Esophagus squamous epithelium (tissue), 5 donors: ENCODE results near the gene FZR1. TPM values are rescaled to one million over a fixed set of nuclear protein-coding genes. Genes with fewer than 3 reads are reported as not detected.

Experiments used
- DNase-seq: peaks from one replicate; lab custom pipeline; 2025; lab: John Stamatoyannopoulos, UW
- H3K27ac ChIP-seq, 4 donors: fragments of 200-600 bp; sonication (generic); one replicate each; pipeline ENCODE4 v1.5.1; 2016 to 2019; ENCODE audit warnings: mild to moderate bottlenecking in 1 of 4
- H3K27me3 ChIP-seq, 4 donors: fragments of 200-600 bp; sonication (generic); 1 replicate in 3 of 4; 2 replicates in 1 of 4; pipeline versions ENCODE4 v1.5.1 to v1.6.0; 2017 to 2021; ENCODE audit warnings: antibody characterized with exemption in 1 of 4
- H3K36me3 ChIP-seq, 3 donors: fragments of 200-600 bp; sonication (generic); one replicate each; pipeline ENCODE4 v1.5.1; 2016 to 2019
- H3K4me1 ChIP-seq, 3 donors: fragments of 200-600 bp; sonication (generic); one replicate each; pipeline ENCODE4 v1.5.1; 2017 to 2019
- H3K4me3 ChIP-seq, 4 donors: fragments of 200-600 bp; sonication (generic); 1 replicate in 3 of 4; 2 replicates in 1 of 4; pipeline ENCODE4 v1.5.1; 2016 to 2019; ENCODE audit warnings: mild to moderate bottlenecking in 2 of 4, moderate library complexity in 1 of 4
- H3K9me3 ChIP-seq, 3 donors: fragments of 200-600 bp; sonication (generic); one replicate each; pipeline ENCODE4 v1.5.1; 2016 to 2019
- POLR2A ChIP-seq, 4 donors: fragments of 450-650 bp; IDR thresholded peaks; one replicate each; pipeline ENCODE4 v1.6.1; 2017; ENCODE audit warnings: antibody characterized with exemption in 4 of 4, mild to moderate bottlenecking in 4 of 4, moderate library complexity in 3 of 4
- WGBS, 2 donors: methylation state at CpG; one replicate each; pipeline ENCODE4 v1.1.5; 2018; 5-methylcytosine and 5-hydroxymethylcytosine counted together
- intact Hi-C: fragments of 100-400 bp; cut with DNase I; formaldehyde crosslinking; loops from one replicate; pipeline ENCODE4 v1.15.0; 2022
- total RNA-seq, 4 donors: library from RNA; depleted of rRNA; stranded (reverse); fragments of >200 nt; gene quantifications; one replicate each; pipeline ENCODE4 v1.1.0, GENCODE V29; 2016
- TF ChIP-seq, protein P1 (sequence below), 6 experiments: fragments of 450-650 bp in 4 of 6; fragments of 200-600 bp in 2 of 6; sonication (generic) in 2 of 6; IDR thresholded peaks; one replicate each; pipeline ENCODE4 v1.5.1; 2016 to 2019; ENCODE audit warnings: antibody characterized with exemption in 6 of 6, mild to moderate bottlenecking in 4 of 6, moderate library complexity in 4 of 6
- donor health status: DM: yes; HTN: yes; CAD: no.

Gene FZR1
- total RNA-seq, 4 donors from 2014 or later: 26.5 to 46.8 (median 27.2) TPM

DNA sequence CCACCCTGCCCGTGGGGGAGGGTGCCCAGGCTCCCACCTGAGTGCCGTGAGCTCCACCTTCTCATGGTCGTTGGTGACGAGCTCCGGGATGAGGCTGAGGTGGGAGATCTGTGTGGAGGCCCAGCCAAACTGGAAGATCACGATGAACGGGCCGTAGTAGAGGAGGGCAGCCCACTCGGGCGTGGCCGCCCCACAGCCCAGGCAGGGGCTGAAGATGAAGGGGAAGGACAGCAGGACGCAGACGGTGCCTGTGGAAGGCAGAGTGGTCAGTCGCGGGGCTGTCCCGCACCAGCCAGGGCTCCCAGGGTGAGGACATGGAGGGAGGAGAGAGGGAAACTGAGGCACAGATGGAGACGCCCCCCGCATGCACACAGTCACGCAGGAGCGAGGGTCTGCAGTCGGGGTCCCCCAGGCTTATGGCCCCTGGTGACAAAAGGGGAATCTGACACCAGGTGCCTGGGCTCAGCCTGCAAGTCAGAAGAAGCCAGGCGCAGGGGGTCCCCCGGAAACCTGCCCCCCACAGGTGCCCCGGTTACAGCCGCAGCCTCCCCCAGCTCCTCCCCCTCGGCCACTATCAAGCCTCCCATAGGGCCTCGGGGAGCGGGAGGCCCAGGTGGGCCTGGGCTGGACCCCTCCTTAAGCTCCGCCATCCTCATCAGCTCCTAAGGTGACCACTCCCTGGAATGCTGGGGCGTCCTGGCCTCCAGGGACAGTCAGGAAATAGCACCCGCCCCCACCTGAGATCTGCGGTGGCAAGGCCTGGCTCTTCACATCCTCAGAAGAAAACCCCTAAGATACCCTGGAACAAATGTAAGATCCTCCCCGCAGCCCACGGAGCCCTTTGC is 45.1 kb downstream of the FZR1 start:
- intact Hi-C loops: no loop called here
- Histone ChIP-seq H3K27me3 (no peaks in the 10 kb centered on the region), H3K9me3 (no peaks in the 10 kb centered on the region), H3K4me3 (no peak overlapping the region), H3K27ac (no peak overlapping the region), H3K36me3 (peaks cover 0 to 37% (median 3%) of the 10 kb centered on the region in 3 donors), H3K4me1 (peaks cover 10 to 35% (median 14%) of the 10 kb centered on the region in 3 donors)
- 82 to 93% methylated on average over 5 to 7 of the region's 34 CpGs for WGBS, 2 donors
- TF ChIP-seq, protein P1, sequence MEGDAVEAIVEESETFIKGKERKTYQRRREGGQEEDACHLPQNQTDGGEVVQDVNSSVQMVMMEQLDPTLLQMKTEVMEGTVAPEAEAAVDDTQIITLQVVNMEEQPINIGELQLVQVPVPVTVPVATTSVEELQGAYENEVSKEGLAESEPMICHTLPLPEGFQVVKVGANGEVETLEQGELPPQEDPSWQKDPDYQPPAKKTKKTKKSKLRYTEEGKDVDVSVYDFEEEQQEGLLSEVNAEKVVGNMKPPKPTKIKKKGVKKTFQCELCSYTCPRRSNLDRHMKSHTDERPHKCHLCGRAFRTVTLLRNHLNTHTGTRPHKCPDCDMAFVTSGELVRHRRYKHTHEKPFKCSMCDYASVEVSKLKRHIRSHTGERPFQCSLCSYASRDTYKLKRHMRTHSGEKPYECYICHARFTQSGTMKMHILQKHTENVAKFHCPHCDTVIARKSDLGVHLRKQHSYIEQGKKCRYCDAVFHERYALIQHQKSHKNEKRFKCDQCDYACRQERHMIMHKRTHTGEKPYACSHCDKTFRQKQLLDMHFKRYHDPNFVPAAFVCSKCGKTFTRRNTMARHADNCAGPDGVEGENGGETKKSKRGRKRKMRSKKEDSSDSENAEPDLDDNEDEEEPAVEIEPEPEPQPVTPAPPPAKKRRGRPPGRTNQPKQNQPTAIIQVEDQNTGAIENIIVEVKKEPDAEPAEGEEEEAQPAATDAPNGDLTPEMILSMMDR (IDR thresholded peaks at IDR 0.05): no peak
- no peak for TF ChIP-seq POLR2A (IDR thresholded peaks at IDR 0.05)
- DNase-seq: no peak

DNA sequence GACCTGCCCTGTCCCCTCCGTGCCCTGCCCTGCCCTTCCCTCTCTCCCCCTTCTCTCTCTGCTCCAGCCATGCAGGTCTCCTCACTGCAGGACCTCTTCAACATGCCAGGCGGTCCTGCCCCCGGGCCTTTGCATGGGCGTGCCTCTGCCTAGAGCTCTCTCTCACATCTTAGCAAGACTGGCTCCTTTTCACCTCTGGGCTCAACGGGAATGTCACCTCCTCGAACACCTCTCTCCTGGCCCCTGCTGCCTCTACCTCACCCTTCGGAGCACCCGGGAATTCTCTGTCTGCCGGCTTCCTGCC is 45.6 kb downstream of the FZR1 start:
- Histone ChIP-seq H3K4me1 (peaks cover 16 to 41% (median 20%) of the 10 kb centered on the region in 3 donors), H3K9me3 (no peaks in the 10 kb centered on the region), H3K27ac (no peak overlapping the region), H3K4me3 (no peak overlapping the region), H3K27me3 (no peaks in the 10 kb centered on the region), H3K36me3 (peaks cover 0 to 34% (median 3%) of the 10 kb centered on the region in 3 donors)
- TF ChIP-seq, protein P1 (IDR thresholded peaks at IDR 0.05): no peak
- TF ChIP-seq POLR2A (IDR thresholded peaks at IDR 0.05): no peak
- intact Hi-C loops: no loop called here
- 64 to 65% methylated on average over 9 of the region's 9 CpGs for WGBS, 2 donors
- DNase-seq: no peak

DNA sequence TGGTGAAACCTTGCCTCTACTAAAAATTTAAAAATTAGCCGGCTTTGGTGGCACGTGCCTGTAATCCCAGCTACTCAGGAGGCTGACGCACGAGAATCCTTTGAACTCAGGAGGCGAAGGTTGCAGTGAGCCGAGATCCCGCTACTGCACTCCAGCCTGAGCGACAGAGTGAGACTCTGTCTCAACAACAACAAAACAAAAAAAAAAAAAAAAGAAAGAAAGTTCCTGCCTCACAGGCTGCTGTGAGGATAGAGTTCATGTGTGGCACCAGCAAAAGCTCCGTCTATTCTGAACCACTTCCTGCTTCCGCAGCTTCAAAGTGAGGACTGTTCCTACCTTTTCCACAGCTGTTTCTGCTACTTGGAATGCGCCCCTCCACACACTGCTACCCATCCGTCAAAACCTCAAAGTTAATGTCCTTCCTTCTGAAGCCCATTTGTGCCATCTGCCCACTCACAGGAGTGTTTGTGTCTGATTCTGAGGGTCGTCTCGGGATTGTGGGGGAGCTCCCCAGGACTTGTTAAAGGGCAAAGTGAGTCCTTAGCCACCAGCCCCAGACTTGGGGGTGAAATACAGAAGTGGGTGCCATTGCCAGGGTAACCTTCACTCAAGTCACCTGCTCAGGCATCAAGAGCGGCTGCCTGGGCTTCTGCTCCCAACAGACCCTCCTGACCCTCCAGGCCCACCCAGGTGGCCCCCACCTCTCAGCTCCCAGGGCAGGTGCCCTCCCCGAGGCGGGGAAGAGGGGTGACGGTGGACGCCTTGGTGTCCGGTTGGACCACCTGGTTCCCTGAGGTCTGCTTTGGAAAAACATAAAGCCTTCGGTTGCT is 48.4 kb downstream of the FZR1 start:
- Histone ChIP-seq H3K27me3 (no peaks in the 10 kb centered on the region), H3K4me1 (peaks cover 22 to 56% (median 25%) of the 10 kb centered on the region in 3 donors), H3K27ac (peak overlapping the region in 3 of 4 donors; percentile 1 to 44 (median 38)), H3K4me3 (no peak overlapping the region), H3K36me3 (peaks cover 0 to 14% (median 0%) of the 10 kb centered on the region in 3 donors), H3K9me3 (no peaks in the 10 kb centered on the region)
- intact Hi-C loops: no loop called here
- 67 to 76% methylated on average over 15 to 16 of the region's 21 CpGs for WGBS, 2 donors
- no peak for DNase-seq
- no peak for TF ChIP-seq POLR2A (IDR thresholded peaks at IDR 0.05)
- TF ChIP-seq, protein P1 (IDR thresholded peaks at IDR 0.05): no peak

DNA sequence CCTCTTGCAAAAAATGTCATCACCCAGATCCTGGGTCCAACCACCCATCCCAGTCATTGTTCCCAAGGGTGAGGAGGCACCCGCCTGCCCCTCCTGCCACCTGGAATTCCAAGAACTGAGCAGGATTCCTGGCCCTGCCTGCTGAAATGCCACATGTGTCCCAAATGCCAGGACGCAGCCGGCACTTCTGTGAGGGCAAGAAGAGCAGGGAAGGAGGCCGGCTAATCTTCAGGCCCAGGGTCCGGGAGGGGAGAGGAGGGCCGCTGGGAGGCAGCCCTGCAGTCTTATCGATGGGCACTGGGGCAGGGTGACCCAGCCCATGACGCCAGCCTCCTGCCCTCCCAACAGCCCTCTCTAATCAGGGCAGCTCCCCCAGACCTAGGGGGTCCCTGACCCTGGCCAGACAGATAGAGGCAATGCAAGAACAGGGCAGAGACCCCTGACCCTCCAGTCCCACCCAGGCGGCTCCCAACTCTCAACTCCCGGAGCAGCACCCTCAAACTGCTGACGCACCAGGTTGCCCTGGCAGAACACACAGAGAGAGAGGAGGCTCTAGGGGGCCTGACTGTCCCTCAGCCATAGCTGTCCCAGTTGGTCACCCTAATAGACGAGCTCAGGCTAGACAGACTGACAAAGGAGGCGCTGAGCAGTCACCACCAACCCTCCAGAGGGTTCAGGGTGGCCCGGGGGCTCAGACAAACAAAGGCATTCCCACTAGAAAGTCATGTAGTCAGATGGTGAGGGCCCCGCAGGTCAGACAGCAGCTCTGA is 49.7 kb downstream of the FZR1 start:
- Histone ChIP-seq H3K4me3 (peak overlapping the region; percentile 76 to 95 (median 76)), H3K27ac (peak overlapping the region in 3 of 4 donors; percentile 9 to 88 (median 77)), H3K4me1 (peaks cover 22 to 56% (median 25%) of the 10 kb centered on the region in 3 donors), H3K36me3 (peaks cover 0 to 2% (median 0%) of the 10 kb centered on the region in 3 donors), H3K27me3 (no peaks in the 10 kb centered on the region), H3K9me3 (no peaks in the 10 kb centered on the region)
- 81% methylated on average over 8 of the region's 15 CpGs; no CpG with 5 or more reads in 1 of the 2 donors for WGBS, 2 donors
- intact Hi-C loops: no loop called here
- DNase-seq: no peak
- TF ChIP-seq, protein P1 (IDR thresholded peaks at IDR 0.05): no peak
- TF ChIP-seq POLR2A (IDR thresholded peaks at IDR 0.05): no peak
